22Rv1 (cell line): Measurements from ENCODE around the gene ECE1.

ENCODE experiments used
- H3K27ac ChIP-seq: fragments of 450-650 bp; 2 replicates; pipeline ENCODE4 v1.5.1; 2017
- CTCF ChIP-seq: fragments of 450-650 bp; IDR thresholded peaks from 2 replicates; pipeline ENCODE4 v1.5.1; 2017; ENCODE audit warnings: mild to moderate bottlenecking
- ZFX ChIP-seq: fragments of 450-650 bp; IDR thresholded peaks from 2 replicates; pipeline ENCODE4 v1.6.1; 2017; ENCODE audit warnings: antibody characterized with exemption, borderline replicate concordance

The ECE1 gene

GRCh38 chr1:21329209-21329844 lies 39.1 kb upstream of the ECE1 start:
- TF ChIP-seq ZFX (no peak), CTCF (no peak)
- H3K27ac ChIP-seq = no peak overlapping the region

- TF ChIP-seq CTCF = no peak
- no peak for TF ChIP-seq ZFX
- no peak overlapping the region for H3K27ac ChIP-seq
These were observed 37.5 kb upstream of the ECE1 start for GRCh38 chr1:21327566-21328323.

GRCh38 chr1:21326861-21327344 lies 36.6 kb upstream of the ECE1 start:
- TF ChIP-seq ZFX (no peak), CTCF (no peak)
- no peak overlapping the region for H3K27ac ChIP-seq

- H3K27ac ChIP-seq = no peak overlapping the region
- TF ChIP-seq CTCF (no peak), ZFX (no peak)
These were observed 35.6 kb upstream of the ECE1 start for GRCh38 chr1:21325731-21326387.

GRCh38 chr1:21325231-21325718 lies 35.0 kb upstream of the ECE1 start:
- TF ChIP-seq CTCF (no peak), ZFX (no peak)
- no peak overlapping the region for H3K27ac ChIP-seq

GRCh38 chr1:21324368-21325141 lies 34.3 kb upstream of the ECE1 start:
- no peak overlapping the region for H3K27ac ChIP-seq
- TF ChIP-seq CTCF (no peak), ZFX (no peak)
